ENCODE measurements around the gene BOC.
A peak's percentile ranks its signal among the peaks of the same experiment; 100 is the strongest.

BOC gene

GRCh38 chr3:113275929-113276750, 64.8 kb downstream of the BOC start:
- Histone ChIP-seq H3K27me3 (ENCODE audit: insufficient read depth, poor library complexity, severe bottlenecking) (no peaks in the 10 kb centered on the region), H3K27ac (replicated peaks) (no peak overlapping the region), H3K4me3 (replicated peaks; ENCODE audit: insufficient read depth, low read length) (no peak overlapping the region)
- TF ChIP-seq REST (IDR thresholded peaks at IDR 0.05; ENCODE audit: insufficient replicate concordance, low read depth) (no peak), CTCF (IDR thresholded peaks at IDR 0.05; ENCODE audit: insufficient read depth, low read length) (no peak), GABPA (IDR thresholded peaks at IDR 0.05; ENCODE audit: low read depth) (no peak)
- DNase-seq (ENCODE audit: low read depth in 1 of 2, low spot score in 1 of 2): peak in 1 of 2 experiments; percentile 2

GRCh38 chr3:113276751-113277080, 65.4 kb downstream of the BOC start:
- no peak for DNase-seq (ENCODE audit: low read depth in 1 of 2, low spot score in 1 of 2)
- Histone ChIP-seq H3K27ac (replicated peaks) (no peak overlapping the region), H3K4me3 (replicated peaks; ENCODE audit: insufficient read depth, low read length) (no peak overlapping the region), H3K27me3 (ENCODE audit: insufficient read depth, poor library complexity, severe bottlenecking) (no peaks in the 10 kb centered on the region)
- TF ChIP-seq SPI1 (IDR thresholded peaks at IDR 0.05; ENCODE audit: borderline replicate concordance, low read depth) (no peak), CTCF (IDR thresholded peaks at IDR 0.05; ENCODE audit: insufficient read depth, low read length) (no peak), REST (IDR thresholded peaks at IDR 0.05; ENCODE audit: insufficient replicate concordance, low read depth) (no peak), GABPA (IDR thresholded peaks at IDR 0.05; ENCODE audit: low read depth) (no peak), POLR2AphosphoS5 (IDR thresholded peaks at IDR 0.05; ENCODE audit: low read depth) (no peak)

GRCh38 chr3:113277414-113277813, 66.1 kb downstream of the BOC start:
- Histone ChIP-seq H3K4me3 (replicated peaks; ENCODE audit: insufficient read depth, low read length) (no peak overlapping the region), H3K27me3 (ENCODE audit: insufficient read depth, poor library complexity, severe bottlenecking) (no peaks in the 10 kb centered on the region), H3K27ac (replicated peaks) (no peak overlapping the region)
- no peak for DNase-seq (ENCODE audit: low read depth in 1 of 2, low spot score in 1 of 2)
- no peak for TF ChIP-seq CTCF (IDR thresholded peaks at IDR 0.05; ENCODE audit: insufficient read depth, low read length)
- no peak for TF ChIP-seq GABPA (IDR thresholded peaks at IDR 0.05; ENCODE audit: low read depth)
- TF ChIP-seq REST (IDR thresholded peaks at IDR 0.05; ENCODE audit: insufficient replicate concordance, low read depth): no peak
- no peak for TF ChIP-seq POLR2AphosphoS5 (IDR thresholded peaks at IDR 0.05; ENCODE audit: low read depth)
- TF ChIP-seq SPI1 (IDR thresholded peaks at IDR 0.05; ENCODE audit: borderline replicate concordance, low read depth): no peak

Data from HL-60 (cell line).